H1 (cell line): Measurements from ENCODE around the gene CES4A. TPM values are rescaled to one million over a fixed set of nuclear protein-coding genes. Genes with fewer than 3 reads are reported as not detected.

Experiments
- BCL11A ChIP-seq, 2 experiments: IDR thresholded peaks; one replicate each; pipeline ENCODE4 v1.6.1; 2011; ENCODE audit warnings: low read depth in 2 of 2, low read length in 2 of 2, mild to moderate bottlenecking in 2 of 2
- CHD7 ChIP-seq: fragments of 300-600 bp; sonication (generic); IDR thresholded peaks from 2 replicates; pipeline ENCODE4 v1.7.1; 2012; ENCODE audit warnings: low read length, moderate library complexity, mild to moderate bottlenecking, inconsistent platforms; ENCODE audit not compliant: insufficient replicate concordance
- FOSL1 ChIP-seq: IDR thresholded peaks from 2 replicates; pipeline ENCODE4 v1.6.1; 2011; ENCODE audit warnings: mild to moderate bottlenecking, low read depth, low read length, moderate library complexity; ENCODE audit not compliant: insufficient read depth
- YY1 ChIP-seq: IDR thresholded peaks from 2 replicates; pipeline ENCODE4 v1.6.1; 2011; ENCODE audit warnings: low read depth, mild to moderate bottlenecking, low read length
- polyA plus RNA-seq, 7 experiments: library from polyadenylated mRNA; depleted of rRNA in 3 of 7; stranded (reverse) in 5 of 7; unstranded in 2 of 7; fragments of >200 nt in 5 of 7; fragments of 200-250 nt in 2 of 7; gene quantifications; 1 replicate in 5 of 7; 2 replicates in 1 of 7; 4 replicates in 1 of 7; pipeline versions ENCODE4 v1.2.1 to v1.2.3, GENCODE V29; 2011 to 2013; ENCODE audit warnings: missing spikeins in 2 of 7, mixed read lengths in 2 of 7
- total RNA-seq: library from RNA; stranded (reverse); fragmentation: NEBNext Ultra II Directional; extraction: Animal tissue kit (Norgen Biotek cat#: 25700); gene quantifications from 2 replicates; pipeline ENCODE4 v1.2.1, GENCODE V29; 2021

CES4A gene
- total and polyA plus RNA-seq, 2 of the 8 experiments (the other 6 are each of a cell fraction or from before 2014, with no cell fraction given), result 0.93 to 1.5 TPM

- no peak for TF ChIP-seq CHD7
- no peak for TF ChIP-seq YY1
- TF ChIP-seq FOSL1, result no peak
- no peak for TF ChIP-seq BCL11A (IDR thresholded peaks at IDR 0.05; ENCODE audit: low read depth in 2 of 2, low read length in 2 of 2)
Observed at GRCh38 chr16:67027046-67027445, 38.7 kb downstream of the CES4A start (continued).
